HG02840 (cell line): ENCODE measurements around the gene NAV2.
"Not testable (repeated sequence)": the region's sequence is repeated elsewhere in the genome, so short reads cannot be mapped to it uniquely, and the experiment has no call there.

Experiments used
- ATAC-seq: cut with Tn5 transposase; IDR thresholded peaks from one replicate; pipeline ENCODE4 v1.9.1; 2021; ENCODE audit warnings: mild to moderate bottlenecking, moderate library complexity, moderate number of reproducible peaks; ENCODE audit not compliant: unreplicated experiment, low FRiP score

Gene NAV2

GRCh38 chr11:19912958-19913892 is 200.6 kb downstream of the NAV2 start:
- ATAC-seq = no peak

GRCh38 chr11:19913893-19914249 is 201.2 kb downstream of the NAV2 start:
- no peak for ATAC-seq

GRCh38 chr11:19915808-19916207 is 203.2 kb downstream of the NAV2 start:
- no peak for ATAC-seq

- ATAC-seq = no peak
Observed at GRCh38 chr11:19917069-19917468, 204.4 kb downstream of the NAV2 start.

GRCh38 chr11:19918302-19919049 is 205.8 kb downstream of the NAV2 start:
- no peak for ATAC-seq

GRCh38 chr11:19919050-19919561 is 206.5 kb downstream of the NAV2 start:
- no peak for ATAC-seq

GRCh38 chr11:19920982-19921381 is 208.3 kb downstream of the NAV2 start:
- no peak for ATAC-seq

GRCh38 chr11:19921976-19922688 is 209.5 kb downstream of the NAV2 start:
- no peak for ATAC-seq

- no peak for ATAC-seq
Observed at GRCh38 chr11:19922689-19923035, 210.0 kb downstream of the NAV2 start.

- no peak for ATAC-seq
Observed at GRCh38 chr11:19923626-19924025, 211.0 kb downstream of the NAV2 start.

GRCh38 chr11:19924311-19924710 is 211.7 kb downstream of the NAV2 start:
- ATAC-seq = no peak

- ATAC-seq = no peak
Observed at GRCh38 chr11:19924716-19925115, 212.1 kb downstream of the NAV2 start.

- not testable (repeated sequence) for ATAC-seq
Observed at GRCh38 chr11:19927403-19927802, 214.8 kb downstream of the NAV2 start.

GRCh38 chr11:19929147-19929546 is 216.5 kb downstream of the NAV2 start:
- ATAC-seq = no peak

- ATAC-seq = no peak
Observed at GRCh38 chr11:19929655-19930054, 217.0 kb downstream of the NAV2 start.

- no peak for ATAC-seq
Observed at GRCh38 chr11:19931141-19931770, 218.6 kb downstream of the NAV2 start.

- no peak for ATAC-seq
Observed at GRCh38 chr11:19931771-19932369, 219.2 kb downstream of the NAV2 start.

GRCh38 chr11:19933132-19933735 is 220.6 kb downstream of the NAV2 start:
- ATAC-seq = no peak

- no peak for ATAC-seq
Observed at GRCh38 chr11:19933801-19934488, 221.3 kb downstream of the NAV2 start.
